GM19240 (cell line): ENCODE measurements around the gene EPHB1.
"Not testable (repeated sequence)": the region's sequence is repeated elsewhere in the genome, so short reads cannot be mapped to it uniquely, and the experiment has no call there.

ENCODE experiments used
- DNase-seq: peaks from one replicate; pipeline ENCODE4 v3.0.0; 2011; ENCODE audit warnings: low spot score; ENCODE audit not compliant: insufficient read length

EPHB1 gene

DNA sequence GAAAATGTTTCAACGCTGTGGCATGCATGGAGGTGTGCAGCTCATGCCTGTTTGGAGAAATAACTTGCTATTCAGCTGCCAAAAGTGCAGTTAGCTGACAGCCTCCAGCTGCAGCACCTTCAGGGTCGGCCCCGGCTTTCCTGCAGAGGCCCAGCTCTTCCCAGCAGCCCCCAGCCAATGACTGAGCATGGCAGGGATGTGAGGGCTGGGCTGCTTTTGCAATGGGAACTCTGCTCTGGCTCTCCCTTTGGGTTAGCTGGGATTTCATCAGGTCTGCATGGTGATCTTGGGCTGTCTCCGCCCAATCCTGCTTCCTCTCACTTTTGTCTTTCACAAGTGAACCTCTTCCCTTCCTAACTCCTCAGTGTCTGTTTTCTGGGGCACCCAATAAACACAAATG lies 396.6 kb downstream of the EPHB1 start:
- no peak for DNase-seq

DNA sequence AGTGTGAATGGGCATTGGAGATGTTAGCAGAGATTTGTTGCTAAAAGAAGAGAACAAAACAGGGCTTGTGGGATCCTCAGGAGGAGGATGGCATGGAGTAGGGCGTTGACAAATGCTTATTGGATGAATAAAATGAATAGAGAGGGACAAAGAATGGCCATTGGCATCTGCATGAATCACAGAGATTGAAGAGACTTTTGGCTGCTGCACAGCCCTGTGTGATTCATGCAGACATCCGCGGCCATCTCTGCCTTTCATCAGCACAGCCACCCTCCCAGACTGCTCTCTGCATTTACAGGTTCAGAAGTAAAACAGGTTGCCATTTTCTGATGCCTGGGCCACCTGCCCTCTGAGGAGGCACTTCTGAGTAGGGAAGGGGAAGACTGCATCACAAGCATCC lies 397.9 kb downstream of the EPHB1 start:
- DNase-seq, result no peak

DNA sequence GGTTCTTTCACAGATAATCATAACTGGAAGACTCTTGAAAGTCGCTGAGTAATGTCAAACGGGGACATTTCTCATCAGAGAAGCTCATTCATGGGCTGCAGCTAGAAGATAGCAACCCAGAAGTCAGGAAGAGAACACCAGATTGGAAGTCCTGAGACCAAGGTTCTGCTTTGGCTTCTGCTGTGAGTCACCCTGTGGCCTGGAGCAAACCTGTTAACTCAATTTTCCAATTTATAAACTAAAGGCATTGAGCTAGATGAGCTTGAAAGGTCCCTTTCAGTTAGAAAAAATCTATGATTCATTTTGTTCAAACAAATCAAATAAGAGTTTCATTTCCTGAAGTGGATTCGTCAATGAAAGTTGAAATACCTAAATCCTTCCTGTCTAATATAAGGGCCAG lies 402.2 kb downstream of the EPHB1 start:
- DNase-seq, result no peak

DNA sequence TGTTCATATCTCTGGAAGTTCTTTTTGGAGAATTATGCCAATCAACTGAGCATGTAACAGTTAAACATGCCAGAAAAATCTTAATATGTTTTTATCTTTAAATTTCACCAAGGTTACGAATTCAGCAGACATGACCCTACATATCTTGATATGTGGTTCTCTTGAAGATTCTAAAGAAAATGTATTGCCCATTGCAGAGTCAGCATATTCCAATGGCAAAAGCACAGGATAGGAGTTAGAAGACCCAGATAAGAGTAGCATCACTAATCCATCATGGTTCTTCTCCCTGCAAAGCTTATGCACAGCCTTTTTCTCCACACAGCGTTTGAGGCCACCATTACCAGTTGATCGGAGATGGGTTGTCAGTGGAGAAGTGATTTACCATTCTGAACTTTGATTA lies 402.8 kb downstream of the EPHB1 start:
- no peak for DNase-seq

GRCh38 chr3:135199137-135199536 lies 404.1 kb downstream of the EPHB1 start:
- DNase-seq, result no peak

DNA sequence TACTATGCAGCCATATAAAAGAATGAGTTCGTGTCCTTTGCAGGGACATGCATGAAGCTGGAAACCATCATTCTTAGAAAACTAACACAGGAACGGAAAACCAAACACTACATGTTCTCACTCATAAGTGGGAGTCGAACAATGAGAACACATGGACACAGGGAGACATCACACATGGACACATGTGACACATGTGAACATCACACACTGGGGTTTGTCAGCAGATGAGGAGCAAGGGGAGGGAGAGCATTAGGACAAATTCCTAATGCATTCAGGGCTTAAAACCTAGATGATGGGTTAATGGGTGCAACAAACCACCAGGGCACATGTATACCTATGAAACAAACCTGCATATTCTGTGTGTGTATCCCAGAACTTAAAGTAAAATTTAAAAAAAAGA lies 408.0 kb downstream of the EPHB1 start:
- no peak for DNase-seq

DNA sequence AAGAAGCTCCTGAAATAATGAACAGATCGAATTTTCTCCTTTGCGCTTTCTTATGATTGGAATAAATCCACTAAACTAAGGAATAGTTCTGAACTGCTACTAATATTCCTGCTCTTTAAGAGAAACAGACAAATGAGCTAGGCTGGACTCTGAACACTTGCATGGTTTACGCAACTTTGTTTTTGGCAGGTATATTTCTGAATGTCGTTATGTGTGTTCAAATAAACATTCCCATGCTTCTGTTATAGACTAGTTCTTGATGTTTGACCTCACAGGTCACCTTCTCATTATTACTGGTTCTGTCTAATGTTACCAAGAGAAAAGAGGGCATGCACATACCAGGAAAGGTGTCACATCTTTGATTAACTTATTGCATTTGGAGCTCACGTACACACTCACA lies 418.2 kb downstream of the EPHB1 start:
- DNase-seq, result no peak

DNA sequence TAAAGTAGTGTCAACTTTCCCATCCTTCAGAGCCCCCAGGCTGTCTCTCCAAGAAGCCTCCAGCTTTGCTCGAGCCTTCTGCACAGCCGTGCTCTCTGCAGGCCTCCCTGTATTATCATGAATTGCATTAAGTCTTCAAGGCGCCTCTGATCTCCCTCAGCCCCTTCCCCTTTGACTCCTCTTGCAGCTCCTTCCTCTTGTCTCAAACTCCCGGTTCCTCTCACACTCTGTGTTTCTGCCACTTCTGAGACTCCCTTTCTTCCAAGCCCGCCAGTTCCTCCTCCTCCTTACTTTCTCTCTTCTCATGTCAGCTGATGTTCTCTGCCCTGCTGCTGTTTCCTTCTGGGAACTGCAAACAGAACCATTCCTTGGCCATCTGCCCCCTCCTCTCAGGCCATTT lies 418.8 kb downstream of the EPHB1 start:
- DNase-seq, result no peak

GRCh38 chr3:135214400-135214799 lies 419.3 kb downstream of the EPHB1 start:
- no peak for DNase-seq

DNA sequence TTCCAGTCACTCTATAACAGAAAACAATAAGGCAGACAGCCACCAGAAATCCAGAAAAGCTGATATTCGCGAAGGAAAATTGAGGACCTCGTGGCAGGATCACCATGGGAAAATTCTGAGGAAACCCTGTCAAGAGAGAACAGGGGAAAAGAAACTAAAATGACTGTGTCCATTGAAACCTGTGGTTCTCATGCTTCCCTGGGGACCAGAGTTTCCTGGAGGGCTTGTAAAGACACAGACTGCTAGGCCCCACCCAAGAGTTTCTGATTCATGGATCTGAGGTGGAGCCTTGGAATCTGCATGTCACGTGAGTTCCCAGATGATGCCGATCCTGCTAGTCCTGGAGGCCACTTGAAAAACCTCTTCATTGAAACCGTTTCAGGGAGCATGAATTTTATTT lies 420.5 kb downstream of the EPHB1 start:
- no peak for DNase-seq

DNA sequence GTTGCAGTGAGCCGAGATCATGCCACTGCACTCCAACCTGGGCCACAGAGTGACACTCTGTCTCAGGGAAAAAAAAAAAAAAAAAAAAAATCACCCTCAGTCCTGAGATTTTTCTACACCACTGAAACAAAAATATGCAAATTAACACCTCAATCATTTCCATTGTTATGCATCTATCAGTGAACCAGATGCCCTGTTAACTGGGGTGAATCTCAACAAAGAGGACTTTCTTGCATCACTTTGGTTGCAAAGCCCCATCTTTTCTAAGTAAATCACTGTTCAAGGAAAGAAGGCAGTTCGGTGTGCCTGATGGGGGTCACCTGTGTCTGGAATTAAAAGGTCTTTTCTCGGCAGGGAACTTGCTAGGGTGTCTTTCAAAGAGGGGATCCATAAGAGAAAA lies 421.6 kb downstream of the EPHB1 start:
- no peak for DNase-seq

DNA sequence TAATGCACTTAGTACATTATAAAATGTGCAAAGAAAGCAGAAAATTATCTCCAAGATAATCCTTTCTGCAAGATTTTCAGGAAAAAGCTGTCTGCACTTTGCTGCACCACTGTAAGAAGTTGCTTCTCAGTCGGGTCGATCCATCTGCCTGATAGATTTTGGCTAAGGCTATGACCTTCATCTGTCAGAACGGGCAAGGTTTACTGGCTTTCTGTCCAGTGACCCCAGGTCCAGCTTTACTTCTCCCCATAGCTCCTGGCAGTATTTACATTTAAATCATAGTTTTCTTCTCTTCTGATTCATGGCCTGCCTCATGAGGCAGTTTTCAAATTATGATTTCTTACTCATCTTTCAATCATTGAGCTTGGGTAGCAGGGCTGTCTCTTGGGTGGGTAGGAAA lies 422.7 kb downstream of the EPHB1 start:
- no peak for DNase-seq

- DNase-seq, result no peak
Measured at GRCh38 chr3:135218304-135218703, 423.2 kb downstream of the EPHB1 start.

DNA sequence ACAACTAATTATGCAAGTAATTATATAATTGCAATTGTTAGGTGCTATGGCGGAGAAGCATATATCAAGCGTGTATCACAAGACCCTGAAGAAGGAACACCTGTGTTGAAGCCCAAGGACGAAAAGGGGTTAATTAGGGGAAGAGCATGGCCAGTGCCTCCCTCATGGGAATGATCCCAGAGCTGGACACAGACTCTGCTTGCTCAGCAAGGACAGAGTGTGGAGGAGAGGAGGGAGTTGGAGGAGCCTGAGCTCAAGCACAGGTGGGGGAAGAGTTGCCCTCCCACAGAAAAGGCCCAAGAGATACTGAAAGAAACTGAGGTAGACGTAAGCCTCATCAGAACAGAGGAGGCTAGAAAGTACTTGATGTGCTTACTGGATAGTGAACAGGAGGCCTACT lies 423.7 kb downstream of the EPHB1 start:
- no peak for DNase-seq

DNA sequence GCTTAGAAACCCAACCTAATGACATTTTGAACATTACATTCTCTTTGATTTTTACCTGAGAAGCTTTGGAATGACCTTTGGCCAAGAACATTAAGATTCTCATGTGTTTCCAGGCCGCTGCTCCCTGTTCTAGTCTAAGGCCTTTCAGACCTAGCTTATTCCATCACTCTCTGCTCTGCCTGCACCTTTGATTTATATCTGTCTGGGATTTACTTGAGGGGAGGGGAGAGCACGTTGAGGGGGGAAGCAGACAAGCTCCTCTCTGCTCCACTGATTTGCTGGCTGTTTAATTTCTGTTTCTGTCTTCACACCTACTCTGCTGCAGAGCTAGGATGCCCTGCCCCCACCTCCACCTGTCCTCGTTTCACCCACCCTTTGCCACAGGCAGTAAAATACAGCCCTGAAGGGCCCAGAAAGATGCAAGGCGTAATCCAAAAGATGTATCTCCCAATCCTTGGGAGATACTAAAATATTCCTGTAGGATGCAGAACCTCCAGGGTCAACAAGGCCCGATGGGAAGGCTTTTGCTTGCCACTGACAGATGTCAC lies 429.8 kb downstream of the EPHB1 start:
- DNase-seq, result no peak

DNA sequence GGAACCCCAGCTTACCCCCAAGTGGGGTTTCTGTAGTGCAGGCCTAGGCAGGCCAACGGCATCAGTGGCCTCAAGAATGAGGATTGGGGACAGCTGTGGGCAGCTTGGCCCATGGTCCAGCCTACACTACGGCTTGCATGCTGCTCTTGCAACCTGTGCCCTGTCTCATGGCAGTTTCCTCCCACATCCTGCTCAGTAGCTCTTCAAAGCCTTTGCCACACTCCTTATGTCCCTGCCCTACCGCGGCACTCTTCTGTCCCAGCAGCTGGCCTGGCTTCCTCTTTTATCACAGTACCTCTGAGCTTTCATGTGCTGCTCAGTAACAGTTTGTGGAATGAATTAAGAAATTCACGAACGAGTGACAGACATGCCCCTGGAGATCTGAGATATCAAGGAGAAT lies 431.0 kb downstream of the EPHB1 start:
- DNase-seq, result no peak

DNA sequence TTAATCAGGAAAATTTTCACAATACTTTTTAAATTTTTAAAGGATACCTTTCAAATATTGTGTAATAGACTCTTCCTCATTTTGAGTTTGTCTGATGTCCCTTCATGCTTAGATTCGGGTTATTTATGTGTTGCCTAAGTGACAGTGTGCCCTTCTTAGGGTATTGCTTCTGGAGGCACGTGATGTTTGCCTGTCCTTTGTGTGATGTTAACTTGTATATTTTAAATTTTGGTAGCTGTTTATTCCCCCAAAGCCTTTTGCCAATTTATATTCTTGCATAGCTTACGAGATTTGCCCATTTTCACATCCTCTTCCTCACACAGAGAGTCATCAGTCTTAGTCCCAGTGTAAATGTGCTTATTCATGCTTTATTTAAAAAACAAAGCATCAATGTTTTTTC lies 433.1 kb downstream of the EPHB1 start:
- no peak for DNase-seq

DNA sequence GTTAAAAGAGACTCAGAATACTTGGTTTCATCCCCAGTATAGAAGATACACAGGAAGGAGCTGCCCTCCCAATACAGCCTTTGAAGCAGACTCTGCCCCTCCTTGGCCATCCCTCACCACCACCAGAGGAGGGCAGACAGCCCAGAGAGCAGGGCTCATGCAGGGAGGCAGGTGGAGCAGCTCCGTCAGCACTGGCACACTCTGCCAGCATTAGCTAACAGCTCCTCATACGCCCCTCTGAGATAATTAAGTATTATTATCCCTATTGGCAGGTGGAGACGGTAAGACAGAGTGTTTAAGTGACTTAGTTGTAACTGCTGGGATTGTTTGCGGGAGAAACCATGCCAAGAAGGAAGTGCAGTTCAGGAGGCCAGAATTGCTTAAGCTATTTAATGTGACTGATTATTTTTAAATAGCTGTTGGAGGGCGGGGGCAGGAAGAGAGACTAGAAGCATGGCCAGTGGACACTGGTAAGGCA lies 434.0 kb downstream of the EPHB1 start:
- no peak for DNase-seq

DNA sequence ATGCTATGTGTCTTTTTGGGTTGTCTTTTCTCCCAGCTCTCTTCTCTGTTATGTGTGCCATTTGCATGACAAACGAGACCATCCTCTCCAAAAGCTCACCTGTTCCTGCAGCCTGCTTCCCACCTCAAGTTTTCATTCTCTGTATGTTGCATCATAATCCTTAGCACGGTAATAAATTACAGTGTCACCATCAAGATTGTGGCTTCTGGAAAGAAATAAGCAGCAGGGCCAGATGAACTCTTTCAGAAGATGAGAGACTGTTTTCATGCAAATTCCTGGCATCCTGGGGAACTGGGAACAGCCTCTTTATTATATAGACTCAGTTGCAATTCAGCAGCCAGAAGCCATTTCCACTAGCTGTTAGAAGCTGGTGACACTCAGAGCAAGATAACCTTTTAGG lies 436.7 kb downstream of the EPHB1 start:
- no peak for DNase-seq

DNA sequence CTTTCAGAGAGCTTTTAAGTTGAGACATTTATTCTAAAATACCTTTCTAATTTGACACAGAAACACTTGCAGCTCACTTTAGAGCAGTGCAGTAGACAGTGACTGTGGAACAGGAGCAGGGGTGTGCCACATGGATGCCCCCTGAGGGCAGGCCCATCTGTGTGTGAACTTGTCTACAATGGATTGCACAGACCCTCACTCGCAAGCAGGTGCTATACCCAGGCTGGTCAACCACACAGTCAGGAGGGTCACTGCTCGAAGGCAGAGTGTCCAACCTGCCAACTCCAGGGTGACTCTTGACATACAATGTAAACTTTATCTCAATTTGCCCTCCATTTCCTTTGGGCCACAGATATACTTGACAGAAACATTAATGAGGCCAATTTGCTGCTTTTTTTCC lies 437.2 kb downstream of the EPHB1 start:
- no peak for DNase-seq

- DNase-seq, result not testable (repeated sequence)
Measured at GRCh38 chr3:135233476-135233875, 438.4 kb downstream of the EPHB1 start.

GRCh38 chr3:135235541-135235940 lies 440.5 kb downstream of the EPHB1 start:
- no peak for DNase-seq

DNA sequence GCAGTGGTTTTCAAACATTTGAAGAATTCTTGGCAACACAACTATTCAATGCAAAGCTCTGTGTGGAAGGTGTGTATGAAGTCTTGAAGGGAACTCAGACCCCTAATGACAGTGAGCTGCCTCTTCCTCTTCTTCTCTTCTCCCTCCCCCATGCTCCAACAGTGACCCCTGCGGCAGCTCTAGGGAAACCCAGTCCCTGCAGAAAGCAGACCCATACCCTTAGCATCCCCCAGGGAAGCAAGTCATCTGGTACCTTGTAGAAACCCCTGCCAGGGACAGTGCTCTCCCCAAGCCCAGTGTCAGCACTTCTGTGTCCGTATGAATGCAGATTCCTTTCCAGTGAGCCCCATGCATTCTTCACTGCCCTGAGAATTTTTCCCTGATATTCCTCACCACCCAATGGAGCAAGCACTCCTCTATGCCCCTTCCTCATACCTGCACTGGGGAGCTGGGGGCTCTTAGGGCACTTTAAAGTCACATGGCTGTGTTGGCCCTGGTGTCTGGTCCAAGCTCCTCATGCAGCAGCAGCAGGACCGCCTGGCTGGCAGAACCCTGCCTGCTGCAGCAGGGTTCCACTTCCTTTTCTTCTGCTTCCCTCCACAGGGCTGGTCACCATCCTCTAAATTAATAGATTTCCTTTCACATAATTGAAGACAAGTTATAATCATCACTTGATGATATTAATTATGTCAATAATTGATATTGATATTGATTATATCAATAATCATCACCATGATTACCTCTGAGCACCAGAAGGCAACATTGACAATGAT lies 442.5 kb downstream of the EPHB1 start:
- DNase-seq, result no peak
